Osteoblast (primary cell): ENCODE data around the gene TAB2. TPM values are rescaled to one million over a fixed set of nuclear protein-coding genes. Genes with fewer than 3 reads are reported as not detected.
A peak's percentile ranks its signal among the peaks of the same experiment; 100 is the strongest.

Source experiments
- DNase-seq: peaks from one replicate; pipeline ENCODE4 v3.0.0; 2011; ENCODE audit warnings: low spot score, mixed read lengths; ENCODE audit not compliant: insufficient read length; ENCODE audit errors: missing footprints
- H2AFZ ChIP-seq: 2 replicates; pipeline ENCODE4 v1.6.0; 2011; ENCODE audit warnings: mild to moderate bottlenecking, low read length
- H3K27ac ChIP-seq: 2 replicates; pipeline ENCODE4 v1.5.1; 2011; ENCODE audit warnings: mild to moderate bottlenecking, low read depth, low read length, moderate library complexity
- H3K27me3 ChIP-seq: 2 replicates; pipeline ENCODE4 v1.6.0; 2012; ENCODE audit warnings: mild to moderate bottlenecking, control low read depth, inconsistent platforms, low read length, moderate library complexity; ENCODE audit not compliant: insufficient read depth
- H3K36me3 ChIP-seq: 2 replicates; pipeline ENCODE4 v1.5.1; 2011; ENCODE audit warnings: mild to moderate bottlenecking, low read length, control low read depth, moderate library complexity; ENCODE audit not compliant: insufficient read depth
- H3K4me1 ChIP-seq: 2 replicates; pipeline ENCODE4 v1.5.1; 2011; ENCODE audit warnings: mild to moderate bottlenecking, low read length, control low read depth, moderate library complexity; ENCODE audit not compliant: insufficient read depth
- H3K4me2 ChIP-seq: 2 replicates; pipeline ENCODE4 v1.6.0; 2011; ENCODE audit warnings: mild to moderate bottlenecking, low read length; ENCODE audit not compliant: insufficient read depth
- H3K4me3 ChIP-seq: fragments of 200-600 bp; sonication (generic); 3 replicates; pipeline ENCODE4 v1.5.1; 2012; ENCODE audit warnings: mild to moderate bottlenecking, low read length, inconsistent platforms; ENCODE audit not compliant: insufficient read depth
- H3K79me2 ChIP-seq: 2 replicates; pipeline ENCODE4 v1.6.0; 2012; ENCODE audit warnings: mild to moderate bottlenecking, low read length, control low read depth, inconsistent platforms; ENCODE audit not compliant: insufficient read depth
- H3K9me3 ChIP-seq: 2 replicates; pipeline ENCODE4 v1.5.1; 2011; ENCODE audit warnings: low read depth, low read length, control low read depth
- H4K20me1 ChIP-seq: 2 replicates; pipeline ENCODE4 v1.6.0; 2012; ENCODE audit warnings: mild to moderate bottlenecking, low read length, control low read depth; ENCODE audit not compliant: insufficient read depth
- CTCF ChIP-seq: IDR thresholded peaks from 2 replicates; pipeline ENCODE4 v1.5.1; 2011; ENCODE audit warnings: mild to moderate bottlenecking, low read depth, low read length, moderate library complexity; ENCODE audit errors: extremely low read depth
- total RNA-seq: library from RNA; depleted of rRNA; stranded (reverse); fragments of >200 nt; gene quantifications from 2 replicates; pipeline ENCODE4 v1.2.3, GENCODE V29; 2012

The TAB2 gene
- total RNA-seq, 1 donor: 28.2 TPM

GRCh38 chr6:149425224-149425623 is 107.7 kb downstream of the TAB2 start:
- H3K27me3 ChIP-seq: no peaks in the 10 kb centered on the region
- DNase-seq: no peak
- H3K9me3 ChIP-seq: no peaks in the 10 kb centered on the region
- no peak for TF ChIP-seq CTCF
- peaks cover 9% of the 10 kb centered on the region for H3K4me1 ChIP-seq
- no peaks in the 10 kb centered on the region for H3K79me2 ChIP-seq
- no peak overlapping the region for H3K4me3 ChIP-seq
- H3K36me3 ChIP-seq: no peaks in the 10 kb centered on the region
- H2AFZ ChIP-seq: no peak overlapping the region
- H4K20me1 ChIP-seq: no peaks in the 10 kb centered on the region
- H3K4me2 ChIP-seq: no peak overlapping the region
- no peak overlapping the region for H3K27ac ChIP-seq

- H4K20me1 ChIP-seq: no peaks in the 10 kb centered on the region
- H3K4me2 ChIP-seq: no peak overlapping the region
- TF ChIP-seq CTCF: no peak
- peaks cover 9% of the 10 kb centered on the region for H3K4me1 ChIP-seq
- no peak overlapping the region for H2AFZ ChIP-seq
- H3K79me2 ChIP-seq: no peaks in the 10 kb centered on the region
- H3K36me3 ChIP-seq: no peaks in the 10 kb centered on the region
- no peak overlapping the region for H3K4me3 ChIP-seq
- peak; percentile 77 for DNase-seq
- H3K9me3 ChIP-seq: no peaks in the 10 kb centered on the region
- no peak overlapping the region for H3K27ac ChIP-seq
- H3K27me3 ChIP-seq: no peaks in the 10 kb centered on the region
Measured at GRCh38 chr6:149425754-149426153, 108.2 kb downstream of the TAB2 start.

- DNase-seq: no peak
- no peak overlapping the region for H3K4me2 ChIP-seq
- no peaks in the 10 kb centered on the region for H3K27me3 ChIP-seq
- H2AFZ ChIP-seq: no peak overlapping the region
- H4K20me1 ChIP-seq: no peaks in the 10 kb centered on the region
- H3K36me3 ChIP-seq: no peaks in the 10 kb centered on the region
- no peak overlapping the region for H3K4me3 ChIP-seq
- no peak for TF ChIP-seq CTCF
- no peaks in the 10 kb centered on the region for H3K79me2 ChIP-seq
- H3K9me3 ChIP-seq: no peaks in the 10 kb centered on the region
- no peak overlapping the region for H3K27ac ChIP-seq
- peaks cover 20% of the 10 kb centered on the region for H3K4me1 ChIP-seq
Measured at GRCh38 chr6:149428606-149429005, 111.1 kb downstream of the TAB2 start.

GRCh38 chr6:149429427-149430360 is 112.2 kb downstream of the TAB2 start:
- no peak overlapping the region for H3K4me3 ChIP-seq
- H3K79me2 ChIP-seq: no peaks in the 10 kb centered on the region
- H3K27ac ChIP-seq: no peak overlapping the region
- H3K4me1 ChIP-seq: peaks cover 16% of the 10 kb centered on the region
- no peaks in the 10 kb centered on the region for H4K20me1 ChIP-seq
- no peak overlapping the region for H2AFZ ChIP-seq
- no peaks in the 10 kb centered on the region for H3K9me3 ChIP-seq
- H3K36me3 ChIP-seq: no peaks in the 10 kb centered on the region
- no peak overlapping the region for H3K4me2 ChIP-seq
- H3K27me3 ChIP-seq: no peaks in the 10 kb centered on the region
- peak; percentile 76 for DNase-seq
- TF ChIP-seq CTCF: no peak
